Mucosa of descending colon (tissue), 3 donors: ENCODE results near the gene TMEM52. TPM values are rescaled to one million over a fixed set of nuclear protein-coding genes. Genes with fewer than 3 reads are reported as not detected.

Source experiments
- ATAC-seq: fragments of 200-7000 bp; cut with Tn5 transposase; one replicate; pipeline ENCODE4 v1.9.1; 2020; ENCODE audit warnings: mild to moderate bottlenecking, moderate library complexity
- DNase-seq, 3 donors: peaks; one replicate each; pipeline ENCODE4 v3.0.0-alpha.2; 2020
- H3K36me3 ChIP-seq: fragments of 200-600 bp; one replicate; pipeline ENCODE4 v1.8.0; 2021; ENCODE audit warnings: low read depth, mild to moderate bottlenecking
- H3K4me1 ChIP-seq: fragments of 200-600 bp; one replicate; pipeline ENCODE4 v1.8.0; 2021; ENCODE audit warnings: low read depth, mild to moderate bottlenecking
- H3K4me3 ChIP-seq: fragments of 200-600 bp; one replicate; pipeline ENCODE4 v1.8.0; 2021; ENCODE audit warnings: mild to moderate bottlenecking
- H3K9me3 ChIP-seq: fragments of 200-600 bp; one replicate; pipeline ENCODE4 v1.8.0; 2021; ENCODE audit warnings: mild to moderate bottlenecking
- intact Hi-C, 2 donors: fragments of 100-400 bp; cut with DNase I in 1 of 2; cut with micrococcal nuclease in 1 of 2; formaldehyde crosslinking; loops; one replicate each; pipeline versions ENCODE4 v1.11.0 to v1.11.1; 2022; cut with DNase I, micrococcal nuclease
- total RNA-seq, 3 donors: library from RNA; stranded (reverse); fragmentation: NEBNext Ultra II Directional in 2 of 3; extraction: Animal tissue kit (Norgen Biotek cat#: 25700) in 2 of 3; gene quantifications; one replicate each; pipeline versions ENCODE4 v1.2.1 to v1.2.4, GENCODE V29; 2021 to 2023
- TF ChIP-seq, protein P1 (sequence below): fragments of 200-600 bp; IDR thresholded peaks from one replicate; pipeline ENCODE4 v1.8.0; 2022; ENCODE audit warnings: antibody characterized with exemption, mild to moderate bottlenecking
- donor health status: DM: no; HTN: no; CAD: no; lungs with moderate emphysema.
- donor health status: DM: no; HTN: no; CAD: no.
- donor health status: DM: no; HTN: yes; CAD: no.

TMEM52 gene
- total RNA-seq, 3 donors from 2014 or later, result 1.8 to 4.0 (median 3.0) TPM

- intact Hi-C loops, result loop anchor here in 1 of 2 donors (10.0 kb wide), 1 partner anchor 220 kb away; the partner anchor contains the start of gene SLC35E2B
- Histone ChIP-seq H3K9me3 (no peaks in the 10 kb centered on the region), H3K4me3 (no peak overlapping the region), H3K4me1 (peaks cover 23% of the 10 kb centered on the region), H3K36me3 (peaks cover 3% of the 10 kb centered on the region)
- DNase-seq, result no peak
- TF ChIP-seq, protein P1, sequence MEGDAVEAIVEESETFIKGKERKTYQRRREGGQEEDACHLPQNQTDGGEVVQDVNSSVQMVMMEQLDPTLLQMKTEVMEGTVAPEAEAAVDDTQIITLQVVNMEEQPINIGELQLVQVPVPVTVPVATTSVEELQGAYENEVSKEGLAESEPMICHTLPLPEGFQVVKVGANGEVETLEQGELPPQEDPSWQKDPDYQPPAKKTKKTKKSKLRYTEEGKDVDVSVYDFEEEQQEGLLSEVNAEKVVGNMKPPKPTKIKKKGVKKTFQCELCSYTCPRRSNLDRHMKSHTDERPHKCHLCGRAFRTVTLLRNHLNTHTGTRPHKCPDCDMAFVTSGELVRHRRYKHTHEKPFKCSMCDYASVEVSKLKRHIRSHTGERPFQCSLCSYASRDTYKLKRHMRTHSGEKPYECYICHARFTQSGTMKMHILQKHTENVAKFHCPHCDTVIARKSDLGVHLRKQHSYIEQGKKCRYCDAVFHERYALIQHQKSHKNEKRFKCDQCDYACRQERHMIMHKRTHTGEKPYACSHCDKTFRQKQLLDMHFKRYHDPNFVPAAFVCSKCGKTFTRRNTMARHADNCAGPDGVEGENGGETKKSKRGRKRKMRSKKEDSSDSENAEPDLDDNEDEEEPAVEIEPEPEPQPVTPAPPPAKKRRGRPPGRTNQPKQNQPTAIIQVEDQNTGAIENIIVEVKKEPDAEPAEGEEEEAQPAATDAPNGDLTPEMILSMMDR, result no peak
- no peak for ATAC-seq
Measured at GRCh38 chr1:1914101-1914970, 4.7 kb downstream of the TMEM52 start.

GRCh38 chr1:1911350-1912041 lies 7.6 kb downstream of the TMEM52 start:
- TF ChIP-seq, protein P1, result no peak
- H3K4me3 ChIP-seq, result no peak overlapping the region
- DNase-seq, result peak in 2 of 3 donors; percentile 31 to 45
- H3K4me1 ChIP-seq, result peaks cover 19% of the 10 kb centered on the region
- intact Hi-C loops, result loop anchor here in 1 of 2 donors (10.0 kb wide), 1 partner anchor 217 kb away; the partner anchor contains the start of gene SLC35E2B
- H3K9me3 ChIP-seq, result no peaks in the 10 kb centered on the region
- ATAC-seq, result no peak
- H3K36me3 ChIP-seq, result no peaks in the 10 kb centered on the region

DNA sequence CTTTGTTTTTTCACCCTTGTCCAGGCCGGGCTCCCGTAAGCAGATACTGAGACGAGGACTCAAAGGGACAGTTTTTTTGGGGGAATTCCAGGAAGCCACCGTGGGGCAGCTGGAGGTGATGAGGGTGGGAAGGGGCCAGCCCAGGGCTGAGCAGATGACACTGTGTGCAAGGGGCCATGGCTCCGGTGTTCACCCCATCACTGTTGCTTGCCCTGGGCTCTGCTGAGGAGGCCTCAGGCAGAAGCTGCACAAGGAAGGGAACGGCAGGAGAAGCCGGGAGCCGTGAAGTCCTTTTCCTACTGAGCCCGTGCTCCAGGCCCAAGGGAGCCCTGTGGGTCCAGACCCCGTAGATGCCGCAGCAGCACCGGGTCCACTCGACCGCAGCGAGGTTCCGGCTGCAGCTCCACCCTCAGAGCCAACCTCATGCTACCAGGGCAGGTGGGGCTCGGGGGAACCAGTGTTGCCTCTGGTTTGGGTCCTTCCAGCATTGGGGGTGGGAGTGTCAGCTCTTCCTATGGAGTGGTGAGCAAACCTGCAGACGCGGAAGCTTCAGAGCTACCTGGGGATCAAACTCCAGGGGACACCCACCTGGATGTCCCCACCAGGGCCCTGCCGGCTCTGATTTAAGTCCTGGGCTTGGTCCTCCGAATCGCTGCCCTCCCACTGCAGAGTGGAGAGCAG lies 8.3 kb downstream of the TMEM52 start:
- no peaks in the 10 kb centered on the region for H3K9me3 ChIP-seq
- H3K36me3 ChIP-seq, result no peaks in the 10 kb centered on the region
- ATAC-seq (no peak), DNase-seq (peak; percentile 11 to 63 (median 39))
- peaks cover 13% of the 10 kb centered on the region for H3K4me1 ChIP-seq
- TF ChIP-seq, protein P1, result no peak
- no peak overlapping the region for H3K4me3 ChIP-seq
- intact Hi-C loops, result loop anchor here in 1 of 2 donors (10.0 kb wide), 1 partner anchor 216 kb away; the partner anchor contains the start of gene SLC35E2B

- DNase-seq (peak in 2 of 3 donors; percentile 25 to 33), ATAC-seq (no peak)
- TF ChIP-seq, protein P1, result no peak
- Histone ChIP-seq H3K9me3 (no peaks in the 10 kb centered on the region), H3K4me3 (no peak overlapping the region), H3K4me1 (peaks cover 11% of the 10 kb centered on the region), H3K36me3 (no peaks in the 10 kb centered on the region)
- intact Hi-C loops, result loop anchor here in 1 of 2 donors (10.0 kb wide), 1 partner anchor 215 kb away; the partner anchor contains the start of gene SLC35E2B
Measured at GRCh38 chr1:1910033-1910465, 9.0 kb downstream of the TMEM52 start.

DNA sequence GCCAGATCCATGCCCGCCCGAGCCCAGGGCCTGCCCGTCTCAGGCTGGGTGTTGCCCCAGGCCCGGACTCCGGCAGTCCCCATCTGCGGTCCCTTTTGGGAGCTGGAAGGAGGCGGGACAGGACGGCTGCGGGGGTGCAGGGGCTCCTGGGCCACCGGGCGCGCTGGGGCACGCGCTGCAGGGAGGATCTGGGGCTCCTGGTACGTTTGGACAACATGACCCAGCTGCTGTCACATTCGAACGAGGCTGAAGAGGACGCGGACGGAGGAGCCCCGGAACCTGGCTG lies 10.6 kb downstream of the TMEM52 start:
- H3K9me3 ChIP-seq, result no peaks in the 10 kb centered on the region
- peak overlapping the region; percentile 46 for H3K4me3 ChIP-seq
- TF ChIP-seq, protein P1, result no peak
- DNase-seq, result peak in 1 of 3 donors; percentile 79
- H3K36me3 ChIP-seq, result no peaks in the 10 kb centered on the region
- intact Hi-C loops, result loop anchor here in 1 of 2 donors (10.0 kb wide), 1 partner anchor 124 kb away; no protein-coding TSS in a partner anchor
- H3K4me1 ChIP-seq, result peaks cover 11% of the 10 kb centered on the region
- peak; percentile 31 for ATAC-seq
